ENCODE results near the gene TENM3.

TENM3 gene

GRCh38 chr4:182224192-182224850 lies 18.9 kb upstream of the TENM3 start:
- H3K4me3 ChIP-seq (replicated peaks; ENCODE audit: low read depth, low read length), result no peak overlapping the region
- DNase-seq (ENCODE audit: extremely low read depth, low read depth), result no peak
- TF ChIP-seq CTCF (IDR thresholded peaks at IDR 0.05; ENCODE audit: low read depth, low read length, missing control alignments), result no peak

- no peak for DNase-seq (ENCODE audit: extremely low read depth, low read depth)
- no peak for TF ChIP-seq CTCF (IDR thresholded peaks at IDR 0.05; ENCODE audit: low read depth, low read length, missing control alignments)
- H3K4me3 ChIP-seq (replicated peaks; ENCODE audit: low read depth, low read length), result no peak overlapping the region
These were observed 17.8 kb upstream of the TENM3 start for GRCh38 chr4:182225257-182225852.

- no peak overlapping the region for H3K4me3 ChIP-seq (replicated peaks; ENCODE audit: low read depth, low read length)
- no peak for TF ChIP-seq CTCF (IDR thresholded peaks at IDR 0.05; ENCODE audit: low read depth, low read length, missing control alignments)
- DNase-seq (ENCODE audit: extremely low read depth, low read depth), result no peak
These were observed 15.6 kb upstream of the TENM3 start for GRCh38 chr4:182227611-182228010.

GRCh38 chr4:182228991-182229577 lies 14.1 kb upstream of the TENM3 start:
- no peak overlapping the region for H3K4me3 ChIP-seq (replicated peaks; ENCODE audit: low read depth, low read length)
- TF ChIP-seq CTCF (IDR thresholded peaks at IDR 0.05; ENCODE audit: low read depth, low read length, missing control alignments), result no peak
- no peak for DNase-seq (ENCODE audit: extremely low read depth, low read depth)

- H3K4me3 ChIP-seq (replicated peaks; ENCODE audit: low read depth, low read length), result no peak overlapping the region
- TF ChIP-seq CTCF (IDR thresholded peaks at IDR 0.05; ENCODE audit: low read depth, low read length, missing control alignments), result no peak
- no peak for DNase-seq (ENCODE audit: extremely low read depth, low read depth)
These were observed 12.9 kb upstream of the TENM3 start for GRCh38 chr4:182230256-182230655.

- H3K4me3 ChIP-seq (replicated peaks; ENCODE audit: low read depth, low read length), result no peak overlapping the region
- no peak for DNase-seq (ENCODE audit: extremely low read depth, low read depth)
- TF ChIP-seq CTCF (IDR thresholded peaks at IDR 0.05; ENCODE audit: low read depth, low read length, missing control alignments), result no peak
These were observed 12.1 kb upstream of the TENM3 start for GRCh38 chr4:182231080-182231479.

Data from HFF-Myc (cell line).